AG09309 (cell line): ENCODE data around the gene PGM1.

Experiments used
- DNase-seq: peaks from one replicate; pipeline ENCODE4 v3.0.0-alpha.2; 2010; ENCODE audit warnings: low read depth
- H3K4me3 ChIP-seq: 2 replicates; pipeline ENCODE4 v1.5.1; 2011; ENCODE audit warnings: mild to moderate bottlenecking, low read depth, low read length, moderate library complexity; ENCODE audit not compliant: control insufficient read depth
- CTCF ChIP-seq: IDR thresholded peaks from 2 replicates; pipeline ENCODE4 v1.5.1; 2011; ENCODE audit warnings: mild to moderate bottlenecking, low read depth, low read length, inconsistent platforms; ENCODE audit not compliant: insufficient read depth, control insufficient read depth; ENCODE audit errors: missing control alignments

Gene PGM1

GRCh38 chr1:63674865-63675419, 81.7 kb downstream of the PGM1 start:
- no peak for TF ChIP-seq CTCF
- H3K4me3 ChIP-seq: no peak overlapping the region
- no peak for DNase-seq

GRCh38 chr1:63675420-63675931, 82.3 kb downstream of the PGM1 start:
- no peak for TF ChIP-seq CTCF
- no peak overlapping the region for H3K4me3 ChIP-seq
- no peak for DNase-seq

GRCh38 chr1:63677497-63677896, 84.3 kb downstream of the PGM1 start:
- H3K4me3 ChIP-seq: no peak overlapping the region
- no peak for DNase-seq
- no peak for TF ChIP-seq CTCF

GRCh38 chr1:63678200-63678599, 85.0 kb downstream of the PGM1 start:
- DNase-seq: no peak
- no peak overlapping the region for H3K4me3 ChIP-seq
- TF ChIP-seq CTCF: no peak

GRCh38 chr1:63679076-63679475, 85.9 kb downstream of the PGM1 start:
- H3K4me3 ChIP-seq: no peak overlapping the region
- DNase-seq: no peak
- TF ChIP-seq CTCF: no peak

- TF ChIP-seq CTCF: no peak
- no peak for DNase-seq
- no peak overlapping the region for H3K4me3 ChIP-seq
Measured at GRCh38 chr1:63679589-63679988, 86.4 kb downstream of the PGM1 start.
